Esophagus muscularis mucosa (tissue), 2 donors: ENCODE results near the gene MTAP.

ENCODE experiments used
- POLR2A ChIP-seq: fragments of 450-650 bp; IDR thresholded peaks from one replicate; pipeline ENCODE4 v1.6.1; 2017; ENCODE audit warnings: antibody characterized with exemption, moderate library complexity, mild to moderate bottlenecking, low read depth
- POLR2AphosphoS5 ChIP-seq, 2 donors: sonication (generic); formaldehyde crosslinking; IDR thresholded peaks; one replicate each; pipeline ENCODE4 v1.6.1; 2017; ENCODE audit warnings: antibody characterized with exemption in 2 of 2

- TF ChIP-seq POLR2A = no peak
- no peak for TF ChIP-seq POLR2AphosphoS5 (IDR thresholded peaks at IDR 0.05)
Observed at GRCh38 chr9:21927752-21928151, 125.3 kb downstream of the MTAP start.
